K562 (cell line): ENCODE data around the gene TEX30. TPM values are rescaled to one million over a fixed set of nuclear protein-coding genes. Genes with fewer than 3 reads are reported as not detected.

ENCODE experiments used
- ATAC-seq: fragments of 200-7000 bp; cut with Tn5 transposase; 3 replicates; pipeline ENCODE4 v1.9.1; 2020; ENCODE audit warnings: moderate library complexity
- BruUV-seq: library from RNA; stranded (reverse); fragments of 400-500 nt; replicated peaks from 2 replicates; lab custom pipeline; 2021; lab: Mats Ljungman, UMichigan
- CTCF ChIA-PET: fragments of 300-600 bp; formaldehyde crosslinking; extraction: SDS; loops from one replicate; lab custom pipeline; 2021; ENCODE audit warnings: low intra/inter-chr PET ratio; lab: Yijun Ruan, JAX
- POLR2A ChIA-PET: fragments of 300-600, 350-650 bp; sonication (Branson Sonifier 250); formaldehyde crosslinking; extraction: SDS; loops from one replicate; lab custom pipeline; 2021; ENCODE audit warnings: antibody characterized with exemption, inconsistent platforms; lab: Yijun Ruan, JAX
- DNase-seq, 4 experiments: peaks; one replicate each; pipeline versions ENCODE4 v3.0.0 to v3.0.0-alpha.2; 2011 to 2018; ENCODE audit warnings: low spot score in 3 of 4, mixed read lengths in 3 of 4; ENCODE audit errors: extremely low read depth in 1 of 4
- FAIRE-seq: peaks from 2 replicates; lab custom pipeline; 2011; peaks lifted over from hg19 to GRCh38; lab: Jason Lieb, UNC
- H2AFZ ChIP-seq: 2 replicates; pipeline ENCODE4 v1.6.0; 2011; ENCODE audit warnings: low read depth, low read length, control low read depth, inconsistent platforms
- H3K27ac ChIP-seq: fragments of 200-600 bp; 3 replicates; pipeline ENCODE4 v1.8.0; 2011; ENCODE audit warnings: low read depth, mild to moderate bottlenecking, control low read depth, inconsistent platforms, low read length, moderate library complexity, mixed read lengths; ENCODE audit errors: extremely low read depth
- H3K27me3 ChIP-seq, 2 experiments: fragments of 300-600 bp in 1 of 2; 2 replicates in 1 of 2; 3 replicates in 1 of 2; pipeline versions ENCODE4 v1.6.0 to v1.8.0; 2011; ENCODE audit warnings: inconsistent platforms in 2 of 2, low read length in 2 of 2, mild to moderate bottlenecking in 1 of 2, mixed read lengths in 1 of 2, moderate library complexity in 1 of 2; ENCODE audit not compliant: control insufficient read depth in 2 of 2, insufficient read depth in 2 of 2
- H3K36me3 ChIP-seq: fragments of 300-600 bp; 3 replicates; pipeline ENCODE4 v1.8.0; 2011; ENCODE audit warnings: mild to moderate bottlenecking, low read length, inconsistent platforms; ENCODE audit not compliant: control insufficient read depth, insufficient read depth
- H3K4me1 ChIP-seq, 2 experiments: fragments of 200-600 bp in 1 of 2; replicated peaks in 1 of 2; 2 replicates in 1 of 2; 3 replicates in 1 of 2; pipeline versions ENCODE4 v1.5.1 to v1.8.0; 2011; ENCODE audit warnings: inconsistent platforms in 2 of 2, low read length in 2 of 2, mild to moderate bottlenecking in 1 of 2, mixed read lengths in 1 of 2, moderate library complexity in 1 of 2; ENCODE audit not compliant: control insufficient read depth in 2 of 2, insufficient read depth in 2 of 2
- H3K4me2 ChIP-seq: 2 replicates; pipeline ENCODE4 v1.6.1; 2011; ENCODE audit warnings: low read length, control low read depth, inconsistent platforms, mixed read lengths; ENCODE audit not compliant: insufficient read depth
- H3K4me3 ChIP-seq: fragments of 200-600 bp; sonication (generic), shearing (Covaris generic); 2 replicates; pipeline ENCODE4 v1.5.1; 2016; ENCODE audit warnings: control low read depth, inconsistent platforms
- H3K79me2 ChIP-seq: fragments of 200-600 bp; 3 replicates; pipeline ENCODE4 v1.8.0; 2011; ENCODE audit warnings: low read length, inconsistent platforms; ENCODE audit not compliant: control insufficient read depth, insufficient read depth
- H3K9ac ChIP-seq, 2 experiments: 2 replicates each; pipeline versions ENCODE4 v1.6.0 to v1.6.1; 2011; ENCODE audit warnings: low read depth in 2 of 2, low read length in 2 of 2, control low read depth in 1 of 2, inconsistent platforms in 1 of 2, mild to moderate bottlenecking in 1 of 2, mixed read lengths in 1 of 2; ENCODE audit not compliant: insufficient read depth in 1 of 2
- H3K9me1 ChIP-seq: one replicate; pipeline ENCODE4 v1.6.0; 2011; ENCODE audit warnings: inconsistent platforms, mild to moderate bottlenecking, low read length, moderate library complexity; ENCODE audit not compliant: control insufficient read depth, insufficient read depth
- H3K9me3 ChIP-seq: replicated peaks from 2 replicates; pipeline ENCODE4 v1.5.1; 2011; ENCODE audit warnings: low read depth, low read length, inconsistent platforms; ENCODE audit not compliant: control insufficient read depth, insufficient read depth
- H4K20me1 ChIP-seq: replicated peaks from 2 replicates; pipeline ENCODE4 v1.6.1; 2011; ENCODE audit warnings: low read length, inconsistent platforms, mixed read lengths; ENCODE audit not compliant: control insufficient read depth, insufficient read depth
- CEBPB ChIP-seq: fragments of 450-650 bp; IDR thresholded peaks from 2 replicates; pipeline ENCODE4 v1.6.1; 2016; ENCODE audit warnings: missing genetic modification characterization, missing compliant biosample characterization
- ESRRA ChIP-seq: fragments of 450-650 bp; IDR thresholded peaks from 2 replicates; pipeline ENCODE4 v1.6.1; 2014; ENCODE audit warnings: low read depth, mild to moderate bottlenecking, moderate library complexity, borderline replicate concordance
- KDM5B ChIP-seq: fragments of 200-600 bp; sonication (generic); IDR thresholded peaks from 2 replicates; pipeline ENCODE4 v1.6.1; 2012; ENCODE audit warnings: low read depth, mild to moderate bottlenecking, moderate library complexity, low read length, control low read depth, inconsistent platforms; ENCODE audit not compliant: insufficient replicate concordance
- NKRF ChIP-seq: fragments of 450-650 bp; IDR thresholded peaks from 2 replicates; pipeline ENCODE4 v1.6.1; 2016; ENCODE audit warnings: borderline replicate concordance
- RBM39 ChIP-seq: fragments of 200-400 bp; formaldehyde crosslinking; optimal IDR thresholded peaks from 2 replicates; pipeline ENCODE3; 2018; ENCODE audit warnings: low read depth, low read length
- ZNF121 ChIP-seq: sonication (generic); formaldehyde crosslinking; conservative IDR thresholded peaks from 2 replicates; pipeline ENCODE4 v1.8.0; 2022; ENCODE audit warnings: missing genetic modification reagents
- ZNF280B ChIP-seq: fragments of 250-450 bp; sonication (Bioruptor Pico); IDR thresholded peaks from 2 replicates; pipeline ENCODE4 v1.5.1; 2021; ENCODE audit warnings: mild to moderate bottlenecking
- ZNF766 ChIP-seq: fragments of 200-800 bp; sonication (Bioruptor generic); conservative IDR thresholded peaks from 2 replicates; pipeline ENCODE4 v1.6.1; 2016; ENCODE audit warnings: missing genetic modification characterization, missing compliant biosample characterization
- WGBS: fragments of 100-300 bp; shearing (Covaris generic); methylation state at CpG from one replicate; pipeline ENCODE4 v1.1.6; 2016; ENCODE audit warnings: low coverage, mixed read lengths; ENCODE audit not compliant: insufficient coverage; ENCODE audit errors: missing lambda C conversion rate; 5-methylcytosine and 5-hydroxymethylcytosine counted together
- in situ Hi-C: fragments of 300-500 bp; cut with MboI; formaldehyde crosslinking; loops from 4 replicates; pipeline ENCODE4 v1.15.0; 2018; ENCODE audit warnings: inconsistent platforms, mixed read lengths
- intact Hi-C: fragments of 100-400 bp; cut with micrococcal nuclease; formaldehyde crosslinking; loops from 2 replicates; pipeline ENCODE4 v1.14.2; 2022
- polyA plus RNA-seq, 8 experiments: library from polyadenylated mRNA; depleted of rRNA in 4 of 8; stranded (reverse) in 5 of 8; unstranded in 3 of 8; fragments of >200 nt; fragmentation: Nextera tagmentation in 2 of 8; fragmentation: Illumina TruSeq in 1 of 8; extraction: Ambion mirVana in 2 of 8; extraction: Trizol in 1 of 8; gene quantifications; 2 replicates each; pipeline versions ENCODE4 v1.2.1 to v1.2.3, GENCODE V29; 2011 to 2014; ENCODE audit warnings: inconsistent platforms in 1 of 8, missing spikeins in 1 of 8
- total RNA-seq, 7 experiments: library from RNA; depleted of rRNA in 6 of 7; stranded (reverse); fragments of >200 nt in 6 of 7; fragmentation: Illumina TruSeq in 2 of 7; extraction: Trizol in 2 of 7; gene quantifications; 2 replicates each; pipeline versions ENCODE4 v1.2.1 to v1.2.3, GENCODE V29; 2011 to 2021; ENCODE audit warnings: low replicate concordance in 1 of 7

TEX30 gene
- total and polyA plus RNA-seq, 9 of the 15 experiments (the other 6 are each of a cell fraction or from before 2014, with no cell fraction given): 24.1 to 143 (median 37.3) TPM

- in situ Hi-C loops (no loop called here), intact Hi-C loops (no loop called here)
- DNase-seq: no peak
- Histone ChIP-seq H3K9me3 (0 out of 2 replicates have a peak, but pooled peaks cover 1% of the 10 kb centered on the region), H3K9ac (no peak overlapping the region), H3K9me1 (peaks cover 3% of the 10 kb centered on the region), H4K20me1 (no peaks in the 10 kb centered on the region), H3K4me2 (no peak overlapping the region), H2AFZ (no peak overlapping the region), H3K4me1 (no peaks in the 10 kb centered on the region), H3K4me3 (no peak overlapping the region), H3K27me3 (no peaks in the 10 kb centered on the region), H3K36me3 (peaks cover 39% of the 10 kb centered on the region; the same call in 2 of the 3 replicates), H3K27ac (no peak overlapping the region), H3K79me2 (peaks cover 35% of the 10 kb centered on the region)
- POLR2A ChIA-PET: interaction anchor here (0.9 kb wide), 1 partner anchor 13 kb away, joined by 5 read pairs; no protein-coding TSS in a partner anchor
- TF ChIP-seq KDM5B: no peak
- peak; percentile 32; the same call in 1 of the 2 replicates for TF ChIP-seq CEBPB (tag)
- no peak for FAIRE-seq
- WGBS: 95% methylated on average over 4 of the region's 6 CpGs
- ATAC-seq: no peak
- CTCF ChIA-PET: no interaction called here
- BruUV-seq: no TSS peak
Measured at GRCh38 chr13:102814793-102815192, 41.2 kb upstream of the TEX30 start.

GRCh38 chr13:102814025-102814607 lies 40.5 kb upstream of the TEX30 start:
- no peak for ATAC-seq
- ChIA-PET CTCF (no interaction called here), POLR2A (interaction anchor here (0.9 kb wide), 1 partner anchor 12 kb away, joined by 5 read pairs; no protein-coding TSS in a partner anchor)
- Histone ChIP-seq H3K9me1 (peaks cover 3% of the 10 kb centered on the region), H3K4me3 (no peak overlapping the region), H2AFZ (no peak overlapping the region), H3K9me3 (0 out of 2 replicates have a peak, but pooled peaks cover 3% of the 10 kb centered on the region), H4K20me1 (no peaks in the 10 kb centered on the region), H3K27ac (no peak overlapping the region), H3K9ac (no peak overlapping the region), H3K4me2 (no peak overlapping the region), H3K36me3 (peaks cover 40% of the 10 kb centered on the region; the same call in 2 of the 3 replicates), H3K27me3 (no peaks in the 10 kb centered on the region), H3K4me1 (no peaks in the 10 kb centered on the region), H3K79me2 (peaks cover 38% of the 10 kb centered on the region)
- in situ Hi-C loops: no loop called here
- DNase-seq: no peak
- intact Hi-C loops: no loop called here
- no TSS peak for BruUV-seq
- 95% methylated on average over 4 of the region's 7 CpGs for WGBS
- no peak for FAIRE-seq
- TF ChIP-seq RBM39 (no peak), ZNF121 (CRISPR knock-in tag) (no peak), ZNF766 (CRISPR knock-in tag) (no peak), NKRF (no peak), ESRRA (no peak), ZNF280B (CRISPR knock-in tag) (no peak)
